ENCODE data around the gene GTF3A. TPM values are rescaled to one million over a fixed set of nuclear protein-coding genes. Genes with fewer than 3 reads are reported as not detected.

The GTF3A gene
- total and polyA plus RNA-seq, 2 experiments from 2014 or later = 109 to 190 TPM

DNA sequence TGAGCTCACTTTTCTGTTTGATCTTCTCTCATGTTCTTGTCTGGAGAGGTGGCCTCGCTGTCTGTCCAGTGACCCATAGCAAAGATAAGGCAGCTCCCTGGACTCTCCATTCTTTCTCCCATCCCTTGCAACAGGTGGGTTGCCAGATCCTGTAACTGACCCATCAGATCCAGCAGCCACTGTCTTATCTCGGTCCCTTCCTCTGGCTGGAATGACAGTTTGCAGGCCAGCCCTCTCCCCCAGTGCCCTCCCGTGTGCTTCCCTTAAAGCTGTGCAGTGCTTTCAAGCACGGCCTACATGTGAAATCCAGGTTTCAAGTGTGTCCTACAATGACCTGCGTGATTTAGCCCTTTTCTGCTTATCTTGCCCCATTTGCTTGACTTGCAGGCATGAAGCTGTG, 3.7 kb downstream of the GTF3A start:
- Histone ChIP-seq H3K79me2 (replicated peaks; ENCODE audit: insufficient read depth) (peaks cover 31% of the 10 kb centered on the region), H3K4me2 (no peak overlapping the region), H3K36me3 (ENCODE audit: insufficient read depth) (peaks cover 41% of the 10 kb centered on the region), H3K4me3 (no peak overlapping the region), H3K9me2 (ENCODE audit: insufficient read depth) (no peaks in the 10 kb centered on the region), H3K27me3 (ENCODE audit: insufficient read depth) (peaks cover 10% of the 10 kb centered on the region), H4K20me1 (replicated peaks; ENCODE audit: insufficient read depth) (no peaks in the 10 kb centered on the region; the same call in 1 of the 2 replicates), H3K4me1 (ENCODE audit: insufficient read depth) (peaks cover 22% of the 10 kb centered on the region), H3K27ac (ENCODE audit: low read depth) (no peak overlapping the region), H3F3A (replicated peaks; ENCODE audit: low read depth) (no peaks in the 10 kb centered on the region), H2AFZ (no peak overlapping the region)
- ATAC-seq (no peak), DNase-seq (ENCODE audit: low spot score) (no peak)
- no peaks in the 10 kb centered on the region for H3K9me3 Mint-ChIP-seq
- peaks cover 24% of the 10 kb centered on the region for H3K4me1 Mint-ChIP-seq
- no peak overlapping the region for H3K27ac Mint-ChIP-seq
- H3K27me3 Mint-ChIP-seq (ENCODE audit: insufficient read depth, low read depth, poor library complexity) = peaks cover 6% of the 10 kb centered on the region
- H3K36me3 Mint-ChIP-seq (ENCODE audit: low read depth) = peaks cover 54% of the 10 kb centered on the region
- H3K4me3 Mint-ChIP-seq = no peak overlapping the region
- TF ChIP-seq POLR2AphosphoS5 (IDR thresholded peaks at IDR 0.05; ENCODE audit: low read depth) (no peak), CREB1 (CRISPR knock-in tag; IDR thresholded peaks at IDR 0.05; ENCODE audit: low read depth) (no peak), ZNF462 (CRISPR knock-in tag; IDR thresholded peaks at IDR 0.05) (no peak), CTCF (conservative IDR thresholded peaks at IDR 0.05; ENCODE audit: low read depth in 2 of 2) (no peak), EZH2 (IDR thresholded peaks at IDR 0.05; ENCODE audit: low read depth, unreplicated experiment) (no peak), ZNF331 (CRISPR knock-in tag; IDR thresholded peaks at IDR 0.05; ENCODE audit: low read depth) (no peak), STAT1 (IDR thresholded peaks at IDR 0.05; ENCODE audit: unreplicated experiment) (no peak), ZNF114 (CRISPR knock-in tag; IDR thresholded peaks at IDR 0.05) (no peak), NANOG (IDR thresholded peaks at IDR 0.05; ENCODE audit: borderline replicate concordance) (no peak), EZH2phosphoT487 (IDR thresholded peaks at IDR 0.05; ENCODE audit: unreplicated experiment) (no peak), JUNB (IDR thresholded peaks at IDR 0.05; ENCODE audit: unreplicated experiment) (no peak)
- TF ChIP-seq, protein P1, sequence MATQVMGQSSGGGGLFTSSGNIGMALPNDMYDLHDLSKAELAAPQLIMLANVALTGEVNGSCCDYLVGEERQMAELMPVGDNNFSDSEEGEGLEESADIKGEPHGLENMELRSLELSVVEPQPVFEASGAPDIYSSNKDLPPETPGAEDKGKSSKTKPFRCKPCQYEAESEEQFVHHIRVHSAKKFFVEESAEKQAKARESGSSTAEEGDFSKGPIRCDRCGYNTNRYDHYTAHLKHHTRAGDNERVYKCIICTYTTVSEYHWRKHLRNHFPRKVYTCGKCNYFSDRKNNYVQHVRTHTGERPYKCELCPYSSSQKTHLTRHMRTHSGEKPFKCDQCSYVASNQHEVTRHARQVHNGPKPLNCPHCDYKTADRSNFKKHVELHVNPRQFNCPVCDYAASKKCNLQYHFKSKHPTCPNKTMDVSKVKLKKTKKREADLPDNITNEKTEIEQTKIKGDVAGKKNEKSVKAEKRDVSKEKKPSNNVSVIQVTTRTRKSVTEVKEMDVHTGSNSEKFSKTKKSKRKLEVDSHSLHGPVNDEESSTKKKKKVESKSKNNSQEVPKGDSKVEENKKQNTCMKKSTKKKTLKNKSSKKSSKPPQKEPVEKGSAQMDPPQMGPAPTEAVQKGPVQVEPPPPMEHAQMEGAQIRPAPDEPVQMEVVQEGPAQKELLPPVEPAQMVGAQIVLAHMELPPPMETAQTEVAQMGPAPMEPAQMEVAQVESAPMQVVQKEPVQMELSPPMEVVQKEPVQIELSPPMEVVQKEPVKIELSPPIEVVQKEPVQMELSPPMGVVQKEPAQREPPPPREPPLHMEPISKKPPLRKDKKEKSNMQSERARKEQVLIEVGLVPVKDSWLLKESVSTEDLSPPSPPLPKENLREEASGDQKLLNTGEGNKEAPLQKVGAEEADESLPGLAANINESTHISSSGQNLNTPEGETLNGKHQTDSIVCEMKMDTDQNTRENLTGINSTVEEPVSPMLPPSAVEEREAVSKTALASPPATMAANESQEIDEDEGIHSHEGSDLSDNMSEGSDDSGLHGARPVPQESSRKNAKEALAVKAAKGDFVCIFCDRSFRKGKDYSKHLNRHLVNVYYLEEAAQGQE (IDR thresholded peaks at IDR 0.05; ENCODE audit: unreplicated experiment) = no peak
- TF ChIP-seq, protein P2, sequence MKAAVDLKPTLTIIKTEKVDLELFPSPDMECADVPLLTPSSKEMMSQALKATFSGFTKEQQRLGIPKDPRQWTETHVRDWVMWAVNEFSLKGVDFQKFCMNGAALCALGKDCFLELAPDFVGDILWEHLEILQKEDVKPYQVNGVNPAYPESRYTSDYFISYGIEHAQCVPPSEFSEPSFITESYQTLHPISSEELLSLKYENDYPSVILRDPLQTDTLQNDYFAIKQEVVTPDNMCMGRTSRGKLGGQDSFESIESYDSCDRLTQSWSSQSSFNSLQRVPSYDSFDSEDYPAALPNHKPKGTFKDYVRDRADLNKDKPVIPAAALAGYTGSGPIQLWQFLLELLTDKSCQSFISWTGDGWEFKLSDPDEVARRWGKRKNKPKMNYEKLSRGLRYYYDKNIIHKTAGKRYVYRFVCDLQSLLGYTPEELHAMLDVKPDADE (IDR thresholded peaks at IDR 0.05) = no peak

Measured in GM23338 (cell line).